ENCODE measurements around the gene BCL2.

BCL2 gene

DNA sequence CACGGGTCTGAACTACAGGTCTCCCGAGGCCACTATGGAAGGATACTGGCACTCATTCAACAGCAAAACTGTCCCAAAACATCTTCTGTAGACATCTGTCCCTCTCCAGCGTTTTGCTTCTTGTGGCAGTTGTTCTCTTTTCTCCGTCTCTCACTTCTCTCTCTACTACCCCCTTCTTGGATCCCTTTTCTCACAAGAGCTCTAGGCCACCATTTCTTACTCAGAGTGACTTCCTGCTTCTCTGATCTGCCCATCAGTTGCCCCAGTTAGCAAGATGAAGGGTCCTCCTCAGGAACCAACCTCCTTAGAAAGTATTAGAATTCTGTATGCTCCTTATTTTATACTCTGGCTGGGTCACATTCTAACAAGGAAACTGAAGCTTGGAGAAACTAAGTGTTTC is 32.6 kb downstream of the BCL2 start:
- DNase-seq (ENCODE audit: low read depth, low spot score) = no peak

DNA sequence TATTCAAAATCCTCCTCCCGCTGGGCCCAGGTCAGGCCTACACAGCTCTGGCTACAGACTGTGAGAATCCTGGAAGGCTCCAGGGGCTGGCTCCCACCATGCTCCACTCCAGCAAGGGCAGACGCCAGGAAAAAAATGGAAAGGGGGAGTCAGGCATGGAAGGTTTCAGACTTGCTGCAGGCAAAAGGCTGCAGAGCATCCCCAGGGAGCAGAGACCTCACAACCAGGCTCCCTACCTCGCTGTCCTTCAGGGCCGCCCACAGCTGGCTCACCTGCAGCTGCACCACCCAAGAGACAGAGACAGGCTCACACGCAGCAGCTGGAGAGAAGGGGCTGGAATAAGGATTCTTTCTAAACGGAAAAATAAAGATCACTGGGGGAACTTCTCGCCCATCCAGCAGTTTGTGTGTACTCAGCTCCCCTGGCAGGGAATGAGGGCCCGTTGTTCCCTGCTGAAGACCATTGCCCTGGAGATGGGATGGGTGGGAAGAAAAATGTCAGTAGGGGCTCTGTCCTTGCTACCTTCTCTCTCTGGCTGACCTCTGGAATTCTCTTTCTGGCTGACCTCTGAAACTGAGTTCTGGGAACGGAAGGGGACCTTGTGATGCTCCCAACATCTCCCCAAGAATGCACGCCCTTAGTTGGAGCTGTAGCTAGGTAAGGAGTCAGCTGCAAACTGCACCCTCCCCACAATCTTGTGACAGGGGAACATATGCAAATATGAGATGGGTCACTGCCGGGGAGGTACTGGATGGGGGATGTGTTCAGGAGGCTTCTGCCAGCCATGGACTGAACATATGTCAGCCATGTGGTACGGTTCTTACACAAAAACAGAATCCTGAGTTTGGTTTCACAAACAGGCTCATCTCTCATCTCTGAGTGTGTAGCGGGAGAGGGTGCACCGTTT is 34.5 kb downstream of the BCL2 start:
- DNase-seq (ENCODE audit: low read depth, low spot score) = no peak

DNA sequence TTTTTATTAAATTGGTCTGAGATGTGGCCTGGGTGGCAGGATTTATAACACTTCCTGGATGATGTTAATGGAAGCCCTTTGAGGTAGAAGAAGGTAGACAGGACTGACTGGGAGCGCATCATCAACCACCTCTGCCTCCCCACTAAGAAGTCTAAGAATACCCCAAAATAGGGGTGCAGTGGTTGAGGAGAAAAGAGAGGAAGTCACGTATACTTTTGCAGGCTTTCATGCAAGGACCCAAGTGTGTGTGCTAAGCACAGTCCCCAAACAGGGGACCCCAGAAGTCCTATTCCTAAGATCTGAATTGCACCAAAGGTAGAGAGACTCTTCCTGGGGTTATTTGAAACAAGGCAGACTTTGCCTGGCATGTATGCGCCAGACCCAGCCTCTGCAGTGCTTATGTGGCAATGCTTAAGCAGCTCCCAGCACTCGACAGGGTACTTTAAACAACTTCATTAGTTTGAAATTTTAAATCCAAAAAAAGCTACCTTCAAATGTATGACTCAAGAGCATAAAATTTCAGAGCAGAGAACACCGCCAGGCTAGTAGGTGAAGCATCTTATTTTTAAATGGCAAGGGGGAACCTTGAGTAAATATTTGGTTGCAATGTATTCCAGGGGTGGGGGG is 35.3 kb downstream of the BCL2 start:
- no peak for DNase-seq (ENCODE audit: low read depth, low spot score)

DNA sequence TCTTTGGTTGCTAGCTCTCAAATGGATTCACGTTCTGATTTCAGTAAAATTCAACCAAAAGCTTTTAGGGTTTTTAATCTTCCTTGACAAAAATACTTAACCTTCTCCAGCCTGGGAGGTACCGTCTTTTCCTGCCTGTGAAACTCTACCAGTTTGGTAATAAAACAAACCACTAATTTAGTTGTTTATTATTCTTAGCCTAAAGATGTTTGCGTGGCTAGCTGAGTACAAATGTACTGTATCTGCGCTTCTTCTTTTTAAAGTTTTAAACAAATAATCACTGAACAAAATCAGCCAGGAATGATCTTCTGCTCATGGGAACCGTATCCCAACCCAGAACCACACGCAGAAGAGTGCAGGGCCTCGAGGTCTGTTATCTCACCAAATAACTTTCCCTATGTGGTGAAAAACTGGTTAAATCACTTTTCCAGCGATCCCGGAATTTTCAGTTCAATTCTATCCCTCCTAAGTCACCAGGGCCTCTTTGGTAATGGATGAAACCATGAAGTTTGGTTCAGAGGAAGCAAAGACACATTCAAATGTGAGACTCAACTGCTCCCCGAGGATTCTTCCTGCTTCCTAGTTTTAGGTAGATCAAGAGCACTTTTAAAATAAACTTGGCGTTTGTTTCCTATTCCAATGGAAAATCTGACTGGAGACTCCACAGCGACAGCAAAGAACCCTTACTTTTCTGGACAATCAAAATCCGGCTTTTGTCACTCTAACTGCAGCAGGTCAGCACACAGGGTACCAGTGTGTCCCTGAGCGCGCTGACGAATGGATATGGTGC is 36.1 kb downstream of the BCL2 start:
- no peak for DNase-seq (ENCODE audit: low read depth, low spot score)

DNA sequence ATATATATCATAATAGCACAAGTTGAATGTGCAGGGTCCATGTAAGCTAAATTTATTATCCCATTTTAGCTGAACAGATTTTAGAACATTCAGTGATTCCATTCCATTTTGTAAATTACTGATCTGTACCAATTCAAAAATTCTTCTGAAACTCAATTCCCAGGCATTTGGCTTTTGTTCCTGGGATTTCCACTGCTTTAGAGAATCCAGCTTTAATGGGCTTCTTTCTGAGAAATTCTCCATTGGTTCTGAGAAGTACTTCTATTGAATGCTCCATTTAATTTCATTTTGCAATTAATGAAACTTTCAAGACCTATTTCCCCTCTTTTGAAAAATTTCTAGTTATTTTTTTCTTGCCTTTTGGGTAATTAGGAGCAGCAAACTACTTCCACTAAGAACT is 36.8 kb downstream of the BCL2 start:
- no peak for DNase-seq (ENCODE audit: low read depth, low spot score)

DNA sequence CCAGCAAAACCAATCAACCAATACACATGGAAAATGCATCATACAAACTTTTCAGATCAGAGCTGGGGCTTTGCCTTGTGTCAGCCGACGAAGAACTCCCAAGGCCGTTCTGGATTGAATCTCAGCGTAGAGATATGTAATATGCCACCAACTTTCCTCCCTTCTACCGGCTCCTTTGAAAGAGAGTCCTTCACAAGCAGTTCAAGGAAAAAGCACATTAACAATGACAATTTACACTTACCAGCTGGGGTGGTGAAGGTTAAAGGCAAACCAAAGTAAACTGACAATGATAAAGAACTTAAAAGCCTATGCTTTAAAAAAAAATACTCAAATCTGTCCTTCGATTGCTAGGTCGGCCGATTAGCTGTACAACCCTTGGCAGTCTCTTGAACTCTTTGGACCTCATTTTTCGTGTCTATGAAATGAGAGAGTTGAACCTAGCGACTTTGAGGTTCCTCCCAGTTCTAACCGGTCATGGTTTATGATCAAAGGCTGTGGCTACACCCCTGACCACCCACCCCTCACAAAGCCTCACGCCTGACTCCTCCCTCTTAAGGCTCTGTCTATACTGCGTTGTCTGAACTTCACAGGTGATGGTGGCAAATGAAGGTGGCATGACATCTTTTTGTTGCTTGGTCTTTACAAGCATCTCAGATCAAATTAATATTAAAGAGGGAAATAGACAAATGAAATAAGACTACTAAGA is 46.2 kb downstream of the BCL2 start:
- DNase-seq (ENCODE audit: low read depth, low spot score) = no peak

DNA sequence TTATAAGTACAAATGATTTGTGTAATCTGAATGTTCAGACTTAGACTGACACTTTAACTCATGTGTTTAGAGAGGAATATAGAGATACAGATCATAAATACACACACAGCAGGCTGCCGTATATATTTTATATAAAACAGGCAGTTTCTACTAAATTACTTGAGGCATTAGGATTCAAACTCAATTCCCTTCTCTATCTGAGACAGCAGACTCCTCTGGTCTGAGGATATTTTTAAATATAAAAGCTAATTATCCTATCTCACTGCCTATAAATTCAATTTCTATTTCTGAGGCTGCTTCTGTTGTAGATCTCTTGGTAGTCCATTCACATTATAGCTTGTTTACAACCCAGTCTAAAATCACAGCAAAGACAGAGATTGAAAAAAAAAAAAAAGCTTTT is 46.9 kb downstream of the BCL2 start:
- no peak for DNase-seq (ENCODE audit: low read depth, low spot score)

DNA sequence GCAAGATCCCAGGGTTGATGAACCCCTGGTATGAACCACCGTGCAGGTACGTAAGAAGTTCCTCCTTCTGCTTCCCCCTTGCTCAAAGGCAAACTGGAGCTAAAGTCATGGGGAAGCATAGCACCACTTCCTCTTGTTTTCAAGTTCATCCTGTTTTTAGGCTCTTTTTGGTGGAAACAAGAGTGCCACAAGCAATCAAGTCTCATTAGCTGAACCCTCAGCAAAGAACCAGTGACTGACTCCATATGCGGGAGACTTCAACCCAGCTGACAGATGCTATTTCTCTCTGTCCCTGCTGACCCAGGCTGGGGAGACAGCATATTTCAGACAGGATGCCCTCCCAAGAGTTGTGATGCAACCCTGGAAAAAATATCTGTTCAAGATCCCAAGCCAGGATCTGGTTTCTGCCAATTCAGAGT is 47.7 kb downstream of the BCL2 start:
- no peak for DNase-seq (ENCODE audit: low read depth, low spot score)

DNA sequence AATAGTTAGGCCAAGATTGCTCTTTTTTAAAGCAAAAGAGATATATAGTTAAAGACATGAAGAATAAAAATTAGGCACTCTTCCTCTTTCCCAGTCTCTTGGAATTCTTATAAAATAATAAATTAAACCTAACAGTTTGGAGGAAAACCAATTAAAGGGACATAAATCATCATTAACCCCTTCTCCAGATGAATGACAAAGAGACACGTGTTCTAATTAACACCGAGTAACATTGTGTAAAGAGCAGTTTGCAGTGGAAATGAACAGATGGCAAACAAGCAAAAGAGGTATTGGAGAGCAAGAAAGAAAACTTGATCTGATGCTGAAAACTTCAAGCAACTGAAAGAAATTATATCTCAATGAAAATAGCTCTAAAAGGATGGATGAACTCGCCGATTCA is 48.4 kb downstream of the BCL2 start:
- no peak for DNase-seq (ENCODE audit: low read depth, low spot score)

DNA sequence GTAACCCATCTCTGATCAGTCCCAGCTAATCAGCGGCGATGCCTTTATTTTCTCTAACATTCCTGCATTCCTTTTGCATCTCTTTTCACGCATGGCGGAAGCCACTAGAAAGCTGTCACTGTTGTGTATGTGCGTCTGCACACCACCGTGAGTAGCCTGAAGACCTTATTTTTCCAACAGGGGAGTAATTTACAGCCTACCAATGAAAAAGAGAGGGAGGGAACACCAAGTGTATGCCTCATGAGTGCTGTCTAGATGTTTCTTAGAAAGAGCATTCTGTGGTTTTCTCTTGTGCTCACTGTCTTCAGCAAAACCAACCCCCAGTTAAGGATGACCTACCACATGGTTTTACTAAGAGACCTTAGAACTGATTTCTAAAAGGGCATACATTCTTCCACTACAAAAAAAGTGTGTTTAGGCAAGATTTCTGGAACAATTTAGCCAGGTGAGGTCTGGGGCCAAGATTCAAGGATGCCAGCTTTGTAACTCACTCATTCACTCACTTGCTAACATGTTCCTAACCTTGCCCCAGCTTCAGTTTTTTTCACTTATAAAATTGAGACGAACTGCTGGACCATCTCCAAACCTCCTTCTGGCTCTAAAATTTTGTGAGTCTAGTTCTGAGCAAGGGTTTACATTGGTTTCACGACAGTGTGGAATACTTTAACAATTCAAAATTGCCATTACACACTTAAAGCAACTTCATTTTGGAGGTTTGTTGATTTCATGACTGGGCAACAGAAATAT is 51.4 kb downstream of the BCL2 start:
- no peak for DNase-seq (ENCODE audit: low read depth, low spot score)

DNA sequence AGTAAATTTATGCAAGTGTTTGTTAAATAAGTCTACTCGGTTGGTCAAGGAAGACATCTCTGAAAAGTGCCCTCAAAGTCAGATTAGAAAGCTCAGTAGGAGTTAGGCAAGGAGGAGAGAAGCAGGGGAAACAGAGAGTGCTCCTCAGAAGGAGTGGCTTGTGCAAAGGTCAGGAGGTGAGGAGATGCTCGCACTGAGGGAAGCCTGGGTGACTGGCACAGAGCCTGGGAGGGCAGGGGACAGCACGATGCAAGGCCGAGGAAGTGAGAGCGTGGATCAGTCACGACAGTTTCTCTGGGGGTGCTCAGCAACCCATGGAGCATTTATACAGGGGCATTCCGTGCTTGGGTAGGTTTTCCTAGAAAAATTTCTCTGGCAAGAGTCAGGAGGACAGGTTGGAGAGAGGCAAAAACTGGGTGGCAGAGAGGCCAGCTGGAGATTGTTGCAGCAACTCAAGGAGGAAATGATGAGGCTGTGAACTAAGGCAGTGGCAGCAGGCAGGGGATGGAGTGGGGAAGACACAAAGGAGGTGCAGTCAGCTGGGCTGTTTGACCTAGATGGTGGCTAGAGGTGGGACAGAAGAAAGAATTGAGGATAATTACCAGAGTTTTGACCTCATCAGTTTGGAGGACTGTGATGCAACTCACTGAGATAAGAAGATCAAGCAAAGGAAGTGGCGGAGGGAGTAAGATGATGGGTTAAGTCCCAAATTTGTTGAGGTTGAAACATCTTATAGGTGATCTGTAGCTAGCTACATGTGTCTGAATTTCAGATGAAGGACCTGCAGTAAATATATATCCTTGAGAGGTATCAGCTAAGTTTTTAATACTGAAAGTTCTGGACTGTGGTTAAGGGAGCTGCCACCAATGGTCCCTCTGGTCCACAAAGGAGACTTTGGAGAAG is 52.4 kb downstream of the BCL2 start:
- DNase-seq (ENCODE audit: low read depth, low spot score) = no peak

DNA sequence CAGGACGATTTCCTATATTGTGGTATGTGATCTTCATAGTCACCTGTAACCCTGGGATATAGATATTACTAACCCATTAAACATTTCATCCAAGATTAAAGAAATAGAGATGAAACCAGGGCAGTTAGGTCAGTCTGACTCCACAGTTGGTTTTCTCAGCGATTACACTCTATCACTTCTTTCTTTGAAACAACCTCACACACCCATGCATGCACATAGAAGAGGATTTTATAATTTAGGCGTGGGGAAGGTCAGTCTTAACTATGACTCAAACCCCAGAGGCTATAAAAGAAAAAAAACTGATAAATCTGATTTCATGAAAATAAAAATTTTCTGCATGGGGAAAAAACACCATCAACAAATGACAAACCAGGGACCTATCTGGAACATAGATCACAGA is 54.2 kb downstream of the BCL2 start:
- DNase-seq (ENCODE audit: low read depth, low spot score) = no peak

DNA sequence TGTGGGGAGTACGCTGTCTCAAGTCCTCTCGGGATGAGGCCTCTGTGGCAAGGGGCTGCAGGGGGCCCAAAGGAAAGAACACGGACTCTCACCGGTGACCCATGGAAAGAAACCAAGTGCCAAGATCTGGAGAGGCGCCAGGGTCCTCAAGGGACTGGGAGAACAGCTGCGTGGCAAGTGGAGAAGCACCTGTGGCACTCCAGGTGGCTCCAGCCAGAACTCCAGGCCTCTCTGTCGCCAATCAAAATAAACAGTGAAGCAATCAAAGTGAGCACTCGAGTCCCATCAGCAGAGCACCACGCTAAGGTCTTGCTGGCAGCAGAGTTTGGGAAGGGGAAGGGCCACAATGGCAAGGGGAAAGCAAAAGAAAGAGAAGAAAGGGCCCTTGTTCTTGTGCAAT is 54.7 kb downstream of the BCL2 start:
- DNase-seq (ENCODE audit: low read depth, low spot score) = no peak

DNA sequence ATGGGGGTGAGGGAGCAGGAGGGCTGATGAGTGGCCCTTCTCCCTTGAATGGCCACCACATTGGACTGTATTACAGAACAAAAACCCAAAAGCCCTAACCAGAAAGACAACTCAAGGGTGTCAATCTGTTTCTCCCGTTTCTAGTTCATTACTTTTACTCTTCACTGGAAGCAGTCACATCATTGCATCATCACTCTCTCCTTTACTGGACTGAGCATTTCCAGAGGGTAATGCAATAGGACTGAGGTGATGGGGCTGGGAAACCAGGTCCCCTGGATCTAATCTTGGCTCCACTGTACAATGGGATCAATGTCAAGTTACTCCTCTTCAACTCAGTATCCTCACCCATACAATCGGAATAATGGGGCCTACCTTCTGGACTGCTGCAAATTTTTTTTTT is 56.1 kb downstream of the BCL2 start:
- DNase-seq (ENCODE audit: low read depth, low spot score) = no peak

DNA sequence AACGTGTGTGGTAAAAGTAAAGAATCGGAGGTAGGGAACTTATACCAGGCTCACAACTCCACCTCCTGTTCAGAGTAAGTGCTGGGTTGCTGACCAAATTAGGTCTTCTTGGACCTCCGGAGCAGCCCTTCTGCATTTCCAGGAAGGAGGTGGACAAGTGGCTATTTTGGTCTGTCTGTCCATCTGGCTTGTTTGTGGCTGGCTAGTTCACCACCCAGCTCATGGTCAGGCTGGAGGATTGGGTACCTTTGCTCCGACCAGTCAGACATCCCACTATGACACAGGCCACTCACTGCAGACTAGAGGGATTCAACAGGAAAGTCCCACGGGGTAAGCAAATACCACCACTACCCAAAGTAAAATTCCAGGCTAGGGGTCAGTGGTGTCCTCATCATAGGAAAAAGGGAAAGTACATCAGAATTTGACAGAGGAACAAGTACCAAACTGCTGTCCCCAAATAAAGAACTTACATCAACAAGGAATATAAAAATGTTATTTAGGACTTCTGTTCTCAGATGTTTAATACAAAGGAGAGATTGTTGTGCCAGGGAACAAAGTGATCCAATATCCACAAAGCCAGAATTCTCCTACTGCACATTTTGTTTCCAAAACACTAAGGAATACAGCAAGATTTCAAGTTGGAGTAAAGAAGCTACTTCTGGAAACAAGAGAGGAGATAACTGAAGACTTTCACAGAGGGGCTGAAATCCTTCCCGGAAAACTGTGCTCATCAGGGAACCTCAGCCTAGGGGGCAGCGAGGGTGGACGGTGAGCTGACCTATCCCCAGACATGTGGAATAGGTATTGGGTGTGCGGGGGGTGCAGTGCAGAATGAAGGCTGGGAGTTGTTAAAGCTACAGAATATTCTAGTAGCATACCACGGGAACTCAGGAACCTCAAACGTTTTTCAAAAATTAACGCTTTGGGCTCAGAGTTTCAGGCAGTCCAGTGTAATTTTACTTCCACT is 56.9 kb downstream of the BCL2 start:
- no peak for DNase-seq (ENCODE audit: low read depth, low spot score)

DNA sequence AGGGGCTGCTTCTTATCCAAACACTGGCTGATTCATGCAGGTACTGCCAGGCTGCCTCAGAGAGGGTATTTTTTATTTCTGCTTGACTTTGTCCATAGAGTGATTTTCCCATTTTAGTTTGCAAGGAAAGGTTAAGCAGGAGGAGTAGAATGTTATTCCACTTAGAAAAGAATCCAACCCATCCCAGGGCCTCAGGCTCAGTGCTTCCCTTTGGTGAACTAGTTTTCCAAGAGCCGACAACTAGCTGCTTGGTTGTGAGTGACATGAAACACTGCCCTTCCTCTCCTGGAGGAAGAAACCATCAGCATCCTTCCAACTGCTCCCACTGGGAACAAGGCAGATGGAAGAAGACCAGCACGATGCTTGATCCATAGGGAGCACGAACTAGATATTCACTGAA is 58.5 kb downstream of the BCL2 start:
- no peak for DNase-seq (ENCODE audit: low read depth, low spot score)

DNA sequence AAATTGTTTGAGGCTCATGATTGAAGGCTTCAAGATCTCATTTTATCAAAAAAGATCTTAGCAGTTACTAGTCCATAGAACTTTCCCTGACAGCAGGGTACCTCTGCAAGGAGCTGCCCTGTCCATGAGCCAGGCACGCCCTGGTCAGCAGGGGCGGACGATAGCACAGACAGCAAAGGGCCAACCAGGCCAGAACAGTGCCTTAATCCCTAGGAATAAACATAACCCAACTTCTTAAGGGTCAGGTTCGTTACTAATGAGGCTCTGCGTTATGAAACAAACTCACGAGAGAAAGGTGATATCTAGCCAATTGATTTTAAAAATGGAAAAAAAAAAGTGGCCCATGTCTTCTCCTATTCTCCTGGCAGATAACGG is 59.2 kb downstream of the BCL2 start:
- DNase-seq (ENCODE audit: low read depth, low spot score) = no peak

DNA sequence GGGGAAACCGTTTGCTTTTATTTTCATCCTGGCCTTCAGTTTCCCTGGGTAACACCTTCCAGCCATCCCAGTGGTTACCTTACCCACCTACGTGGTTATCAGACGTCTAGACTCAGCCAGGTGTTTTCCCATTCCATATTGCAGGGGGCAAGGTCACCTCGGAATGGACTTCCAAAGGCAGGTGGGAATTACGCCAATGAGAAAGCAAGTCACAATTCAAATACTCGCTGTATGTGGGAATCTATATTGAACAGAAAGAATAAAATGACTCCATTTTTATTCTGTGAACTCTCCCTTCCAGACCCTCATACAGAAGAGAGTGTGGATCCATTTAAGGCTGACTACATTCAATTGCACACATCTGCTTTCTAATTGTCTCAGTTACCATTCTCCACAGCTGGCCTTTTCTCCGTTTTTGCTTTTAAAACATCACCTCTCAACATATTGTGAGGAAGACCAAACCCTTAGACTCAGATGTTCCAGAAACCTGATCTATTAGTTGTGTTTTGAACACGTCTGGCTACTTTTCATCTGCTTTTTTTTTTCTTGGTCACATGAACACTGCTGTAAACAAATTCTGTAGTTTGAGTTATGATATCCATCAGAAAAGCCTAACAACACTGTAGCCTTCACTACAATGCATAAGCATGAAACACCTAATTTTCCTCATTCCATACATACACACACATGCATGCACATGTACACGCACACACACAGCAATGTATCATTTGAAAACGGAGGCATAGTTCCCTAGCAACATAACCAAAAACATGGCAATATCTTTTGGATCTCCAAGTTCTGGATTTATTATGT is 59.8 kb downstream of the BCL2 start:
- DNase-seq (ENCODE audit: low read depth, low spot score) = no peak

Measured in activated naive CD8-positive, alpha-beta T cell treated with anti-CD3 and anti-CD28 coated beads, Interleukin-2, amount 50 U/mL, for 16 hours (primary cell).